CD4-positive, alpha-beta T cell treated with Interleukin-1 beta for 1 hour (primary cell): ENCODE data around the gene CDK14.
"Not testable (repeated sequence)": the region's sequence is repeated elsewhere in the genome, so short reads cannot be mapped to it uniquely, and the experiment has no call there.

Source experiments
- DNase-seq, 2 donors: peaks; one replicate each; pipeline ENCODE4 v3.0.0-alpha.2; 2020 to 2022

CDK14 gene

DNA sequence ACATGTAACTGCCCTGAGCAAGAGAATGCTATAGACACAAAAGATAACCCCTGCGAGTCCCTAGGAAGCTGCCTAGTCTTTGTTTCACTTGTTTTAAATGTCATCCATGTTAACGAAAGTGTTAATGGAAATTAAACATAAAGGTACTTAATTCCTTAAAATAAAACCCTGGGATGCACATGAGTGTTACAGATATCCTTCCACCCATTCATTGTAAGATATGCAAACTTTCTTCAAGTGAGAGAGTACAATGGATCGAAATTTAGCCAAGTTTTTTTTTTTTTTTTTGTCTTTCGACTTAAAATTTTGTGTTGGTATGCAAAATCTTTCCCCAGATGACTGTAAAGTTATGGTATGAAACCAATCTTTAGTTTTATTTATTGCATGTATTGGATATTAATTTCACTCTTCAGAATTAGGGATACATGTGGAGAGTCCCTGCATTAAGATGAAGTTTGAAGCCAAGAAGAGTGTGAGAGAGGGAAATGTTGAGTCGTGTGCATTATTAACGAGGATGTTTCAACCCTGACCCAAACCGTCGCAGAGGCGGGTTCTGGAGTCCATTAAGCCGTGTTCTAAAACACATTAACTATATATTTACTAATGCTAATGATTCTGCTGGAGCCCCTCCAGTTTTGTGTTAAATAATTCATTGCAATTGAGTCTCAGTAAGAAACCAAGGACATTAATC is 1.6 kb downstream of the CDK14 start:
- DNase-seq = no peak

DNA sequence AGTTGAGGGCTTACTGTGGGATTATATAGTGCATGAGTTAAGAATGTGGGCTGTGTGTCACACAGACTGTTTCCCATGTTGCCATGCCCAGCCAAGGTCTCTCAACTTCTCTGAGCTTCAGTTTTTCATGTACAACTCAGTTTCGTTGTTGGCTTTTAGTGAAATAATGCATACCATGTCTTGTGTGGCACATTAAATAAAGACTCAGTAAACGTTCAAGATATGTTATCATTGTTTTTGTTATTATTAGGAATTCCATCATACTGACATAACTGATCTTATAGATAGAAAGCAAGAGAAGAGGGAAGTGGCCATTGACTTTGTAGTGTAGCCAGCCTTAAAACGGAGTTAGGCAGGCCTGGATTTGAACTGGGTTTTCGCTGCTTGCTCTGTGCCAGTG is 2.9 kb downstream of the CDK14 start:
- no peak for DNase-seq

DNA sequence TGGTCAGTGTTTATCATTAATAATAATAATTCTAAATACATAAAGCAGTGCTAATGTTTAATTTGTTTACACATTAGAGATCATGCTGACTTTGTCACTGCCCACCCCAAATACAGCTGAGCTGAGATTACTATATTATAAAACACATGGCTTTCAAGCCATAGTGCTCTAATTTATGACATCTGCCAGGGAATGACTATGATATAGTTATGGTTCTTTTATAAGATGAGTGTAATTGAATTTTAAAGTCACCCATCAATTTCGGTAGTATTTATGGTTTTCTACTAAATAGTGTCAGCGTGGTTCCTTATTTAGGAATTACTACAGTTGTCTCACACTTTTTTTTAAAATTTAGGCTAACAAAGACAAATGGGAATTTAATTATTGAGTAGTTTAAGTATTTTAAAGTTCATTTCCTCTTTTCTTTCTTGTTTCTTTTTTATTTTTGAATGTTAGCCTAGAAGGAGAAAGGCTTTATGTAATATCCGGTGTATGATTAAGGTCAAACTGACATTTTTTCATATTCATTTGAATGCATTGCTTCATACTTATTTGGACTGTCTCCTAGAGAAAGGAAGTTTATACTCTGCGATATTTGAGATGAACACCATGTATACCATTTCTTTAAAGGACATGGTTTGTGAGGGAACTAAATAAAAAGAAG is 3.9 kb downstream of the CDK14 start:
- no peak for DNase-seq

DNA sequence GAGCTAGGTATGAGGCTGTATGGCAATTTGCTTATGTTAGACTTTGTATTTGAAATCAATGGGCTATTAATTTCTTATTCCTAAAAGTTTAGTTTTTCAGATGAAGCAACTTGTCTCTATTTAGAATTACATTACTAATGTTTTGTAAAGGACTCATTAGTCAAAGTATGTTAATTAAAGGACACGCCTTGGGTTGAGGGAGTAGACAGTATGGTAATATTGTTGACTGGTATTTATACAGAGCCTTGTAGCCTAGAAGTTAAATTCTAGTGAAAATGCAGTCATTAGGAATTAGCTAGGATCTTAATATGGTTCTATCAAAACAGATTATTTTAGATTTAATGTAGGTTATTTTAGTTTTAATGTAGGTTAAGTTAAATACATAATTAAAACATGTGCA is 6.2 kb downstream of the CDK14 start:
- no peak for DNase-seq

DNA sequence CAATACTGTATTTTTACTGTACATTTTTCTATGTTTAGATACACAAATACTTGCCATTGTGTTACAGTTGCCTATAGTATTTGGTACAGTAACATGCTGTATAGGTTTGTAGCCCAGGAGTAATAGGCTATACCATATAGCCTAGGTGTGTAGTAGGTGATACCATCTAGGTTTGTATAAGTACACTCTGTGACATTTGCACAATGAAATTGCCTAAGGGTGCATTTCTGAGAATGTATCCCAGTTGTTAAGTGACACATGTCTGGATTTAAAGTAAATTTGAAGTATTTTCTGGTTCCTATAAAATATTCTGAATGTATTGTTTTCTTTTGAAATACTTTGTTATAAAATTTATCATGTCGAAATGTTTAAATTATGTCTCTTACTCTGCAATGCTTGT is 7.2 kb downstream of the CDK14 start:
- no peak for DNase-seq

DNA sequence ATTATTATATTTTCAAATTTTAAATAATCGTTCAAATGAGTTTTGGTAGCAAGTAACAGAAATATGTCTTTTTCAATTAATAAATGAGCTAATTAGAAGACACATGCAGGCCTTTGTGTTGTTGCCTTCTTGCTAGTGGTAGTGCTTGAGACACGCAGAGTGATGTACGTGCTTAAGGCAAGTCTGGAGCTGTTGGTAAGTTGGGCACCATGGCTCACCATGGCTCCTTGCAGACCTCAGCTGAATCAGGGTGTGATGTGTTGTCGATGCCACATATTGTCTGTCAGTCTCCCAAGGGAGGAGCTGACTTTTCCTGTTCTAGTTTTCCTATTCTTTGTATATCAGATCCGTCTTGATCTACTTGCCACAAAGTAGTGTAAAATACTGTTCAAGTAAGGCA is 8.3 kb downstream of the CDK14 start:
- no peak for DNase-seq

DNA sequence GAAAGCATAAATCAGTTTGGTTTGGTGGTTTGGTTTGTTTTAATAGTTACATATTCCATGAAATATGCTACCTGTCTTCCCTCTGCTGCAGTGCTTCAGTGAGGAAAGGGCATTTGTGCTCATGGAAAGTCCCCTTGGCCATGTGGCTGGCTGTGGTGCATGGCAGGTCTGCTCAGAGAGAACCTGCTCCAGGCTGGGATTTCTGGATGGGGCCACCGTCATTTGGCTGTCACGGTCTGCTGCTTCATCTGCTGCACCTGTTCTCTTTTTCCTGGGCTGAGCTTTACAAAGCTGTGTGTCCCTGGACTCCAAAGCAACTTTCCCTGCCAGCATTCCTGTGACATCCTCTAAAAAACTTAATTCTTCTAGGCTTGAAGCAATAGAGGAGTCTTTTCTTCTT is 8.9 kb downstream of the CDK14 start:
- DNase-seq = no peak

DNA sequence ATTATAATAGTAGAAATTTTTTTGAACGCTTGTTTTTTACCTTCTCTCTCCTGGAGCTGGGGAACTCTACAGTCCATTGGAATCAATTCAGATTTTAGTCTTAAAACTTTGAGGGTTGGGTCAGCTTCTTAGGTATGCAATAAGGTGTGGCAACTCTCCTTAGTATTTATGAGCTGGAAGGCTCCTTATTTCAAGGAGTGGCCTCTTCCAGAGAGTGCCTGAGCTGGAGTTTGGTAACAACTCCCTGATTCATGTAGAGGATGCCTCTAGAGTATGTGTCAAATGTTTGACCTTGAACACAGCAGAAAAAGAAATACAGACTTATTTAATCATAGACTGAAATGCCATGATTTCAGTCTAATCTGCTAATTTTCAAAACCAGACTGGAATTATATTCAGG is 11.1 kb downstream of the CDK14 start:
- no peak for DNase-seq

DNA sequence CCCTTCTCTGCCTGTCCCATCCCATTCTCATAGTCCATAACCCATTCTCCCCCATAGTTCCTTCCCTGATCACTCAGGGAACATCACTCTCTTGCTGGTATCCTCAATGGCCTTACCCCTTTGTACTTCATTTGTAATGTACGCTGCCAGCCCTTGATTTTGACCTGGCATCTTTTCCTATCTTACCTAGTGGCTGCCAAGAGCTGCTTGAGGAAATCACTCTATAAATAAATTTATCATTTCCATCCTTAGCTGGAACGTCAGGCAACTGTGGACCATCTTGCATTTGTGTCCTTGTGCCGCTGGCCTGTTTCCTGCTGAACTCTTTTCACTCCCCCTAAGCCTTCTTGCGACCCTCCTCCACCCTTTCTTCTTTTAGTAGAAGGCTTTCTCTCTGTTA is 14.0 kb downstream of the CDK14 start:
- DNase-seq = no peak

DNA sequence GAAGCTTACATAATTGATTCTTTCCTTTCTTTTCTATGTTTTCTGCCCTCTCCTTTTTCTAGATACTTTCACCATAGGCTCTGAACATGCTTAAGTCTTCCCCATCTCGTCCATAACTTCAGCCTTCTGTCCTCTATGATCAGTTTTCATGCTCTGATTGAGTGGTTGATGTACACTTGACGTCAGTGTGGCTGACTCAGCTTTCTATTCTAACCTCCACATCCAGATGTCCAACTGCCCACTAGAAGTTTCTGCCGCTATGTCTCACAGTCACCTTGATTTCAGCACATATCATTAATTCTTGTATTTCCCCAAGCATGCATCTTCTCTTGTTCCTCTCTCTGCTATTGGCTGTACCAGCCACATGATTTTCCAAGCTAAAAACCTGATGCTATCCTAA is 15.0 kb downstream of the CDK14 start:
- no peak for DNase-seq

DNA sequence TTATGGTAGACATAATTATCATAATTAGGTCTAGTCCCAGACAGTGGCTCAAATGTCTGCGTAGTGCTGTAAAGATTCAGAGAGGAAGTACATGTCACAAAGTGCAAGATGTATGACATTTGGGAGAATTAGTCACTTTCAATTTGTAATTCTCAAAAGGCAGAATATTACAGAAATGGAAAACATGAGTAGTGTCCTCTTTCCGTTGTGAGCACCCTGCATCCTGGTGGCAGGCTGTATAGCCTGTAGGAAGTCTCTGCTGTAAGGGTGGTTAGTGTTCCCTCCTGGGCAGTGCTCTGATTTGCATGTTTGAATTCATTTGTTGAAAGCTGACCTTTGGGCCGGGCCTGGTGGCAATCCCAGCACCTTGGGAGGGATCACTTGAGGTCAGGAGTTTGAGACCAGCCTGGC is 17.0 kb downstream of the CDK14 start:
- DNase-seq = peak in 1 of 2 donors; percentile 40

DNA sequence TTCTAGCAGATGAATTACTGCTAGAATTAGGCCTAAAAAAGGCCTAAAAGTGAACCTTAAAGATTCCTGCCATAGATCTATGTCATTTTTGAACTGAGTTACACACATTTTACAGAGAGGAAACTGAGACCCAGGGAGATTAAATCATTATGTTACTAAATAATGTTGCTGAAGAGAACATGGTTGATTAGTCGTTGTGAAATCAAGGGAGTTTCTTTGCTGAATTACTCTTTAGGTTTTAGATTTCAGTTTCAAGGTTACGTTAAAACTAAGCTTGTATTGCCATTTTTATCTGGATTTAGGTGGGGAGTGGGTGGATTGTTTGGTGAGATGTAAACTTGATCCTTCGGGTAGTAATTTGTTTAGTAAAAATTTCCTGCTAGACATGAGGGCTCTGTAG is 21.3 kb downstream of the CDK14 start:
- no peak for DNase-seq

DNA sequence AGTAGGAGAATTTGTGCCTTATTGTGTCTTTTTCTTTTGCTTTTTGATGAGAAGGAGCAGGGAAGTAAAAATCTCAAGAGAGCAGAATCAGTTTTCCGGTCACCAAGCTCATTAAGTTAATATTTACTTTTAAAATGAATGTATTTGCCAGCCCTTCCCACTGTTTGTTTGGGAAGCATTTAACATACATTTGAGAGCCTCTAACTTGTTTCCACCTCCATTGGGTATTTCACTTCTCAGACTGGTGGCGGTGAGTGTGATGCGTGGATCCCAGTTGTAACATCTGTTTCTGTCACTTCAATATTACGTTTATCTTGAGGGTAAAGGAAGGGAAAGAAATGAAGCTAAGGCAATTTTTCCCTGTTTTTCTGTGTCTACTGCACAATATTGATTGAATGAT is 22.8 kb downstream of the CDK14 start:
- DNase-seq = no peak

DNA sequence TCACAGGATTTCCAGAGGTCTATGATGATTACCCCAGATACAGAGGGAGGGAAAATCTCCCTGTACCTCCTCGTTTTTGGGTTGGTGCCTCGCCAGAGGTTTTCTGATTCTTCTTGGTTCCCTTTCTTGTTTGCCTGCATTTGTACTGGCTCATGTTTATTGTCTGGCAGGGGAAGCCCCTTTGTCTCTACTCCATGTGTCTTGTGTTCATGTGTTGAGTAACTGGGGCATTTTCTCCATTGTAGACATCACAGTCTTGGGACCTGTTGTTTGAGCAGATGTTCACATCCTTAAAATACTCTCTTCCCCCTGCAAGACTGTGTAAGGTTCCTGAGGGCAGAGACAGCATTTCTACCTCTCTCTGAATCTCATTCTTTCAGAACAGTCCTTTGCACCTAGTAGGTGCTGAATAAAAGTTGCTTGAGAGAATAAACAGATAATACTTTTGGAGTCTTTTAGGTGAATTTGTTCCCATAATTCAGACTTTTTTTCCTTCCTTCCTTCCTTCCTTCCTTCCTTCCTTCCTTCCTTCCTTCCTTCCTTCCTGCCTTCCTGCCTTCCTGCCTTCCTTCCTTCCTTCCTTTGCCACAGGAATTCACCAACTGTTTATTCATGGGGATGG is 25.1 kb downstream of the CDK14 start:
- peak in 1 of 2 donors; percentile 33 for DNase-seq

DNA sequence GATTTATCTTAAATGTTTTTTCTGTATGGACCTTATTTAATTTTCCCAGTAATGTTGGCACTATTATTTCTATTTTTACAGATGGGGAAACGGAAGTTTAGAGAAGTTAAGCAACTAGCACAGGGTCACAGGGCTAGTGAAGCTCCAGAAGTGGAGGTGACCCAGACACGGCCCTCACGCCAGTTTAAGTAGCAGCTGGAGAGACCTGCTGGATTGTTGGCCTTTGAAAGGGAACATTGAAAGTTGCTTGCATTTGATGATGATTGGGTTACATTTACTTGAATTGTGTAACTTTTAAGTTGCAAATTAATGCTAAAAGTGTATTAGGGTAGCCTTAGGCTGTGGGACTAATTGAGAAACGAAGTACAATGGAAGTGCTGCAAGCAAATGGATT is 25.6 kb downstream of the CDK14 start:
- DNase-seq = peak in 1 of 2 donors; percentile 5

DNA sequence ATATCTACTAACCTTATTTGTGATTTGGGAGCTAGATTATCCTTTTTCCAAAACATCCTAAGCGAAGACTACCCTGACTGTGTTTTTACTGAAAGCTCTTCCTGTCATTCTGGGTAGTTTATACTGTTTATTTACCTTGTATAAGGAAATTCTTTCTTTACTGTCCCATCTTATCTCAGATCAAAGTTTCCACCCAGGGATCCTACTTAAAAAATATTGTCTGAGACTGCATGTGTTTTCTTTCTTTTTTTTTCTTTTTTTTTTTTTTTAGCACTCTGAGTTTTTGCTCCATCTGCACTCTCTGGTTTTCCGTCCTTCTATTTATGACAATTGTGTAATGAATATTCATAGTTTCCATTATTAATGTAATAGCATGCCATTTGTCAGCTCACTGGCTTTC is 26.5 kb downstream of the CDK14 start:
- no peak for DNase-seq

DNA sequence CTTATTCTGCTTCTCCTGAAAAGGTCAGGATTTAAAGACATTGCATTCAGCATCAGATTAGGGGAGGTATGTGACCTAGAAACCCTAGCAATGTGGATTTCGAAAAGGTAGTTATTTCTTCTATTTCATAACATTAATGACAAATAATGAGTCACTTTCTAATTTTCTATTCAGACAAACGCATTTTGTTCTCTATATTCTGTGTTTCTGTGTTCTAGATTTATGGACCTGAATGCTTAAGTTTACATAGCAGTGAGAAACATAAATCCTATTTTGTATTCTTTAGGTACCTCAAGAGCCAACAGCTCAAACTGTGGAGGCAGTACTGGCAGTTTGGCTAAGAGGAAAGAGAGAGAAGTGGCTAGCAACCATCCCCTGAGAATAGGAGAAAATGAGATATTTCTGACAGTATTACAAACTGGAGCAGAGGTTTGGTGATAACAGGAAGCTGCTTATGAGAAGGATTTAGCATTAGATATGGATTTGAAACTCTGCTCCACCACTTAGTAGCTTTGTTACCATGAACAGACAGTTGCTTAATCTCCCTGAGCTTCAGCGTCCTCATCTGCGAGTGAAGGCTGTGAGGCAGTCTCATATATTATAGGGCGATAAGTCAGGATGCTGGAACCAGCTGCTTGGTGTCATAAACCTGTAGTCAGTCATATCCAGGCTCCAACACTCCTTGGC is 28.2 kb downstream of the CDK14 start:
- DNase-seq = no peak

DNA sequence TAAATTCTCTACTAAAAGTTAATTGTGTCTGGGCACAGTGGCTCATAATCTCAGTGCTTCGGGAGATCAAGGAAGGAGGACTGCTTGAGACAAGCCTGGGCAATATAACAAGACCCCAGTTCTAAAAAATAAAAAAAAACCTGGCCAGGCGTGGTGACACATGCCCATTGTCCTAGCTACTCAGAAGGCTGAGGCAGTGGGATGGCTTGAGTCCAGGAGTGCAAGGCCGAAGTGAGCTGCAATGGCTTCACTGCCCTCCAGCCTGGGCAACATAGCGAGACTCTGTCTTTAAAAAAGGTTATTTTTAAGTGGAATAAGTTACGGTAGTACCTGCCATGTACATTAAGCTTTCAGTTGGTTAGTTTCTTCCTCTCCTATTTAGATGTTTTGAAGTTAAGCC is 28.9 kb downstream of the CDK14 start:
- no peak for DNase-seq

DNA sequence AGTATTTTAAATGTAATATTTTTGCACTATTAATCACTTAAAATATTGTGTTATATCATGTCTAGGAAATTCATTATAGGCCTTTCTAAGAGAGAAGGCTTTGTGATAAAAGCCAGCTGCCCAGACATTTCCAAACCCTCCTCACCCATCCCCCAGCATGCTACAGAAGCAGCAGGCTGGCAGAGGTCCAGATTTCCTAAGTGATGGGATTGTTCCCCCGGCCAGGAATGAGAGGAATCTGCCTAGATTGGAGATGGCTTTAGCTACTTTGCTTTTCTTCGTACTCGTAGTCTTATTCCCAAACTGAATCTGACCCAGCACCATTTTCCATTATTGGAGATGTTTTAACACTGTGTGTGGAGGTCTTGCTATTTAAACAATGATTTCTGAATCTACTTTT is 29.4 kb downstream of the CDK14 start:
- no peak for DNase-seq

DNA sequence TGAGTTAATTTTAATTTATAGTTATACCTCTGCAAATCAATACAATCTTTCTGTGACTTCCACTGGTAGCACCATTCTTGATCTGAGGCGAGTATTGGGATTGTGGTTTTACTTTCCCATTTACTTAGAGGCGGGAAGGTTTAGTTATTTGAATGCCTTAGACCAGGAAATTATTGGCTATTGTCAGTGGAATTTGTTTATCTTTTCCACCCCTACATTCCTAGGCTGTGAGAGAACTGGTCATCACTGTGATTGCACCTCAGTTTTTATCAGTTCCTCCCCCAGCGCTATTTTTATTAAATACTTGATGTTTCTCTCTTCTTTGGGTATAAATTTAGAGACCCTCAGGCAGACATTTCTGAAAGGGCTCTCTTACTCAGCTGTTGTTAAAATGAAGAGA is 29.9 kb downstream of the CDK14 start:
- DNase-seq = no peak

DNA sequence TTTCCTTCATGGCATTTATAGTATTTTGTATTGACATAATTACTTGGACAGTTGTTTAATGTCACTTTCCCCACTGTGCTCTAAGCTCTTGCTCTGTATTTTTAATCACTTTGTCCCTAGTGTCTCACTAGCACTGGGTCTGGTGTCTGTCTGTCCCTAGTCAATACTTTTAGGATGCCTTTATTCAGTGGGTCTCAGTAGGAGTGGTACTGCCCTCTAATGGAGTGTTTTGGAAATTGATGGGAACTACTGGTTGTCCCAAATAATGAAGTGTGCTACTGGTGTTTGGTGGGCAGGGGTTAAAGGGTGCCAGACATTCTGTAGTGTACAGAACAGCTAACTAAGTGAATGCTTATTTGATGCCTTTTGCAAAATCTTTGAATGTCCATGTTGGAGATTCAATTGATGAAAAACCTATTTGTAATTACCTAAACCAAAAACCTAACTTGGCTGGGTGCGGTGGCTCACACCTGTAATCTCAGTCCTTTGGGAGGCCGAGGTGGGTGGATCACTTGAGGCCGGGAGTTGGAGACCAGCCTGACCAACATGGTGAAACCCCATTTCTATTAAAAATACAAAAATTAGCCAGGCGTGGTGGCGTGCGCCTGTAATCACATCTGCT is 33.3 kb downstream of the CDK14 start:
- peak in 1 of 2 donors; percentile 33 for DNase-seq

DNA sequence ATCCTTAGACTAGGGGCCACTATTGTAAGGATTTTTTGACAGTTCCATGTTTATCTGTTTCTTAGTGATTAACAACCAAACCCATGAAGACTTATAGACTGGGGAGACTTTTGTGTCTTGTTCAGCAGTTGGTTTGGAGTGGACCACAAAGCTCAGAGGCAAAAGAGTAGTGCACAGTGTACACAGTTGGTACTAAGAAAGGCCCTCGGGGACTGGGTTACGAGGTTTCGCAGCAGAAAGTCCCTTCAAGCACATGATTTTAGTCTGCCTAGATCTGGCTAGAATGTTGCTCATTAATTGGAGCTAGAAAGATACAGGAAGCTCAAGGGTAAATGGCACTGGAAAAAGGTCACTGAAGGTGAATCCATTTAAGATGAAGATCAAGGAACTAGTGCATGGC is 35.4 kb downstream of the CDK14 start:
- DNase-seq = no peak

DNA sequence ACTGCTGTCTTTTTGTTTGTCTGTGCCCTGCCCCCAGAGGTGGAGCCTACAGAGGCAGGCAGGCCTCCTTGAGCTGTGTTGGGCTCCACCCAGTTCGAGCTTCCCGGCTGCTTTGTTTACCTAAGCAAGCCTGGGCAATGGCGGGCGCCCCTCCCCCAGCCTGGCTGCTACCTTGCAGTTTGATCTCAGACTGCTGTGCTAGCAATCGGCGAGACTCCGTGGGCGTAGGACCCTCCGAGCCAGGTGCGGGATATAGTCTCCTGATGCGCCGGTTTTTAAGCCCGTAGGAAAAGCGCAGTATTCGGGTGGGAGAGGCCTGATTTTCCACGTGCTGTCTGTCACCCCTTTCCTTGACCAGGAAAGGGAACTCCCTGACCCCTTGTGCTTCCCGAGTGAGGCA is 43.6 kb downstream of the CDK14 start:
- DNase-seq = not testable (repeated sequence)

DNA sequence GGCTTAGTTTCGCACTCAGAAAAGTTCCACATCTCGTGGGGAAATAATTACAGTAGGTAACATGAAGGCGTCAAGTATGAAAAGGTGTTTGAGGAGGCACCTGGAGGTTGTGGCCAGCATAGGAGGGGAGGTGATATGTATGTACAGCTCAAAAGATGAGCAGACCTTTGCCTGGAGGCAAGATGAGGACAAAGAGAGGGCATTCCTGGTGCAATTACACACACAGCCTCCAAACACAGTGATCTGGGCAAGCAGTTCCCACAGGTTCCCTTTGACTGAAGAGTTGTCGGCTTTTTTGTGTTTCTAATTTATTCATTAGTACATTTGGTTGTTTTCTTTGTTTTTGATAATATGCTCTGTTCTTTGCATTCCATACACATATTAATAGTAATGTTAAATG is 46.9 kb downstream of the CDK14 start:
- DNase-seq = no peak
